ENCODE measurements around the gene TIMM50.

Gene TIMM50

DNA sequence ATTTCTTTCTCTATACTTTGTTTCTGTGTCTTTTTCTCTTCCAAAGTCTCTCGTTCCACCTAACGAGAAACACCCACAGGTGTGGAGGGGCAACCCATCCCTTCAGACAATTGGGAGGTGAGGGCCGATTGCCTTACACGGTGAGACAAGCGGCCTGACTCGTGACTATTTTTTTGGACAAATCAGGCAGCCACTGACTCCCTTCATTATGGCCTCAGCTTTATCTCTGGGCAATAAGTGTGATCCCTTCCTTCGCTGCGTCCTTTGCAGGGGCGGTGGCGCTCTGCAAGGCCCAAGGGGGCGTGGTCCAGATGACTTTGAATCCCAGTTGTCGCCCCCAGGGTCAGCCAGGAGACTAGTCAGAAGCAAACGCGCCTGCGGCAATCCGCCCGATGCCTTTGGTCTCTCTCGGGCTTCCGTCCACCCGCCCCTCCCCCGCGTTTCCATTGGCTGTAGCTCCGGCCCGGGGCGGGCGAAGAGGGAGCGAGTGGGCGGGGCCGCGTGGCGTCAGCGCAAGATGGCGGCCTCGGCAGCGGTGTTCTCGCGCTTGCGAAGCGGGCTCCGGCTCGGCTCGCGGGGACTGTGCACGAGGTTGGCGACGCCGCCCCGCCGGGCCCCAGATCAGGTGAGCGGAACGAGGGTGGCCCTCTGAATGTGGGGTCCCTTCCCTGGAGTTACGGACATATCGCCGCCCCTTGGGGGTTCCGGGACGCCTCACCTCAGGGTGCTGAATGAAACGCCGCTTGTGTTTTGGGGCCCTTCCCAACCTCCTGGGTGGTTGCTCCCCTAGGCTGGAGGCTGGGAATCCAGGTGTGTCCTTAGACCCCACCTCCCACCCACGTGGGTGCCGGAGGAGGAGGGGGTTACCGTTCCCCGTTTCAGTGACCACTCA lies at the start of gene TIMM50:
TSS of gene TIMM50 (plus strand) at position 502 of the 892 bp plus-strand sequence. CDS start at position 518, 16 bp downstream.
- no peak for TF ChIP-seq CTCF (IDR thresholded peaks at IDR 0.05; ENCODE audit: control insufficient read depth, insufficient read depth, low read depth, low read length, missing control alignments)
- DNase-seq (ENCODE audit: low read depth), result peak; percentile 47
- peak within 1 kb of the TSS; percentile 66 for H3K4me3 ChIP-seq (ENCODE audit: control insufficient read depth, low read depth, low read length)

GRCh38 chr19:39432677-39433025 lies 48.0 kb upstream of the TIMM50 start:
- no peak overlapping the region for H3K4me3 ChIP-seq (ENCODE audit: control insufficient read depth, low read depth, low read length)
- DNase-seq (ENCODE audit: low read depth), result no peak
- TF ChIP-seq CTCF (IDR thresholded peaks at IDR 0.05; ENCODE audit: control insufficient read depth, insufficient read depth, low read depth, low read length, missing control alignments), result no peak

DNA sequence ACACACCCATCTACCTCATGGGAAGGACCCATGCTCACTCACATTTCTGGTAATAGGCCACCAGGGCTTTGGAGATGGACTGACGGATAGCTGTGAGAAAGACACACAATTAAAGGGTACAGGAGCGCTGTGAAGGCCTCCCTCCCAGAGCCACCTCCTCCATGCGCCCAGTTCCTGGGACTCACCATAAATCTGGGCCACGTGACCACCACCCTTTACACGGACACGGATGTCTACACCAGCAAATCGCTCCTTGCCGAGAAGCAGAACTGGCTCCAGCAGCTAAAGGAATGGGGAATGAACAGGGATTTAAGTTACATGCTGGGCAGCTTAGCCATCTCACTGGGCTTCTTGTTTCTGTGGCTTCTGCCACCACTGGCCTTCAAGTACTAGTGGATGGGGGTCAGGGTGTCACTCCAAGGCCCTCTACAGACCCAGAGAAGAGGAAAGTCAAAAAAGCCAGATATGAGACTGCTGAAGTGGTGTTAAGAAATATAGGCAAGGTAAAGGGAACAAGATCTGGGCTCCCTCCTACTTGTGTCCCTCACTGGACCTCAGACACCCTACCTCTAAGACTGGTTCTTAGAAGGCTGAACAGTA lies 47.1 kb upstream of the TIMM50 start:
- TF ChIP-seq CTCF (IDR thresholded peaks at IDR 0.05; ENCODE audit: control insufficient read depth, insufficient read depth, low read depth, low read length, missing control alignments), result no peak
- DNase-seq (ENCODE audit: low read depth), result no peak
- no peak overlapping the region for H3K4me3 ChIP-seq (ENCODE audit: control insufficient read depth, low read depth, low read length)

DNA sequence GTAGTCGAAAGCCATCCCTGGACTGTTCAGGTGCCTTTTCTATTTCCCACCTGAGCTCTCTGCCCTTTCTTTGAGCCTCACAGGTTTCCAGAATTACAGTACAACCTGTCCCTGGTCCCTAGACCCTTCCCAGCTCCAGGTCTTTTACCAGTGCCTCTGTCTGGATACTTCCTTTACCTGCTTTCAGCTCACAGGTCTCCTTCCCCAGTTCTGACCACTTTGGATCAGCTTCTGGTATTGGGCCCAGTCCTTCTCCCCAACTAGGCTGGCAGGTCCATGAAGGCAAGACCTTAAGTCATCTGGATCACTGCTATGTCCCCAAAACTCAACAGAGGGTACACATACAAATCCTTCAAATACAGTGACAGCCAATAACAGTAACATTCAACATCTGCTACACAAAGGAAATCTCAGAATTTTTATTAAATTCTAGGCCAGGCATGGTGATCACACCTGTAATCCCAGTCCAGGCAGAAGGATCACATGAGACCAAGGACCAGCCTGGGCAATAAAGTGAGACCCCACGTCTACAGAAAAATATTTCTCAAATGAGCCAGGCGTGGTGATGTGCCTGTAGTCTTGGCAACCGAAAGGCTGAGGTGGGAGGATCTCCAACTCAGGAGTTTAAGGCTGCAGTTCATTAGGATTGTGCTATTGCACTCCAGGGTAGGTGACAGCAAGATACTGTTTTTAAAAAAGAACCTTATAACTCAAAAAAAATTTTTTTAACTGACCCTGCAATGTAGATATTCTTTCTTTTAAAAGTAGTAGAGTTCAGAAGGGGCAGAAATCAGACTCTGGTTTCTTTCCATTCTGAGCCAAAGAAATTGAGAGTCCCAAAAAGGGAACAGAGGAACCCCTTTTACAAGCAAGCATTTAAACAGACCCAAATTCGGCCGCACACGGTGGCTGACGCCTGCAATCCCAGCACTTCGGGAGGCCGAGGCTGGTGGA lies 46.2 kb upstream of the TIMM50 start:
- DNase-seq (ENCODE audit: low read depth), result no peak
- TF ChIP-seq CTCF (IDR thresholded peaks at IDR 0.05; ENCODE audit: control insufficient read depth, insufficient read depth, low read depth, low read length, missing control alignments), result no peak
- peak overlapping the region; percentile 82 for H3K4me3 ChIP-seq (ENCODE audit: control insufficient read depth, low read depth, low read length)

GRCh38 chr19:39435499-39436349 lies 44.9 kb upstream of the TIMM50 start, which contains the start of gene RPS16:
TSS of gene RPS16 (minus strand) at chr19:39435949. CDS start at chr19:39435895, 54 bp downstream.
- peak; percentile 84 for DNase-seq (ENCODE audit: low read depth)
- no peak for TF ChIP-seq CTCF (IDR thresholded peaks at IDR 0.05; ENCODE audit: control insufficient read depth, insufficient read depth, low read depth, low read length, missing control alignments)
- peak within 1 kb of the TSS; percentile 82 for H3K4me3 ChIP-seq (ENCODE audit: control insufficient read depth, low read depth, low read length)

Data from AG09309 (cell line).